HG03159 (cell line): ENCODE data around the gene TTLL5.

Experiments used
- ATAC-seq: cut with Tn5 transposase; IDR thresholded peaks from one replicate; pipeline ENCODE4 v1.9.1; 2021; ENCODE audit warnings: mild to moderate bottlenecking, moderate library complexity; ENCODE audit not compliant: unreplicated experiment

The TTLL5 gene

GRCh38 chr14:75726321-75726720, 65.3 kb downstream of the TTLL5 start:
- ATAC-seq: no peak

DNA sequence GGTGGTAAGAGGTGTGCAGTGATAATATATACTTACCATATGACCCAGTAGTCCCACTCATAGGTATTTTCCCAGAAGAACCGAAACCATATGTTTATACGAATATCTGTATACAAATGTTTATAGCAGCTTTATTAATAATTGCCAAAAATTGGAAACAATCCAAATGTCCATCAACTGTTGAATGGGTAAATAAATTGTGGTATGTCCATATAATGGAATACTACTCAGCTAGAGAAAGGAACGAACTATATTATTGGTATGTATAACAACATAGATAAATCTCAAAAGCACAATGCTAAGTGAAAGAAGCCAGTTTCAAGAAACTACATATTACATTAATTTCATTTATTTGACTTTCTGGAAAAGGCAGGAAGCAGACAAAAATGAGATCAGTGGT, 66.1 kb downstream of the TTLL5 start:
- no peak for ATAC-seq

GRCh38 chr14:75732888-75733287, 71.8 kb downstream of the TTLL5 start:
- ATAC-seq: no peak

- ATAC-seq: no peak
Observed at GRCh38 chr14:75734854-75735253, 73.8 kb downstream of the TTLL5 start.

GRCh38 chr14:75736845-75737485, 75.9 kb downstream of the TTLL5 start:
- no peak for ATAC-seq

GRCh38 chr14:75738192-75738591, 77.1 kb downstream of the TTLL5 start:
- no peak for ATAC-seq

DNA sequence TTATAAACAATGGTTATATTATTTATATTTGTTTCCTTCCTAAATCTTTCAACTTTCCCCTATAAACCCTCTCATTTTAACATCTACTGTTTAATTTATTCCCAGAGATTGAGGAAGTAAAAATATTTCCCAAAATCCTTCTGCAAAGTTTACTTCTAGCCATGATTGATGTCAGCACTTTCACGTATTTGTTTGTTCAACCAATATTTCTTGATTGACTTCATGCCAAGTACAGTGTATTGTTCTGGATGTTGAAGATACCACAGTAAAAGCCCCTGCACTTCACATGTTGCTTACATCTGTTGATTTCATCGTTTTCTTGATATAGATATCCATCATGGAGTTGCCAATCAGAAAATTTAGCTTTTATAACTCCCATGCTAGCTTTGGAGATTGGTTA, 81.8 kb downstream of the TTLL5 start:
- no peak for ATAC-seq

DNA sequence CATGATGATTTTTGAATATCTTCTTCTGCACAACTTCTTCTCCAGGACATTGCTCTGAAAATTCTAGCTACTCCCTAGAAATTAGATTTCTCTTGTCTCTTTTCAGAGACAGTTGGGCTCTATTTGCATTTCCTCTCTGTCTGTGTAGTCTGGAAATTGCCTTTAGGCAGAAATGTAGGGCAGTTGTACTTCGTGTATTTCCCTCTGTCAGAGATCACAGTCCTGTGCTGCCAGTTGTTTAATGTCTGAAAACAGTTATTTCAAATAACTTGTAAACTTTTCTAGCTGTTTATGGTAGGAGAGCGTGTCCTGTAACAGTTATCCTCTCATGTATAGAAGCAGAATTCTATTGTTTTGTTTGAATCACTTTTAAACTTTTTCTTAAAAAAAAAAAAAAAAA, 86.9 kb downstream of the TTLL5 start:
- no peak for ATAC-seq

GRCh38 chr14:75748336-75748735, 87.3 kb downstream of the TTLL5 start:
- no peak for ATAC-seq

DNA sequence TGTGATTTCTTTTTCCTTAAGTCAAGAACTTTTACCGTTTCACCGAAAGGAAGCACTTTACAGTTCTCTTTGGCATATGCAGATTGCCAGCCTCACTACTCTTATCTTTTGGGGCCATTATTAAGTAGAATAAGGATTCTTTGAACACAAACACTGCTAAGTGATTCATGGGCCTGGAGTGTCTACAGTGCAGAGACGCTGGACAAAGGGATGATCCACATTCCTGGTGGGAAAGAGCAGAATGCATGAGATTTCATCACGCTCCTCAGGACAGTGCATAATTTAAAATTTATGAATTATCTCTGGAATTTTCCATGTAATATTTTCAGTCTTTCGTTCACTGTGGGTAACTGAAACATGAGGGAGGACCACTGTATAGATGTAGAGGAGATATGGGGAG, 90.2 kb downstream of the TTLL5 start:
- ATAC-seq: no peak

DNA sequence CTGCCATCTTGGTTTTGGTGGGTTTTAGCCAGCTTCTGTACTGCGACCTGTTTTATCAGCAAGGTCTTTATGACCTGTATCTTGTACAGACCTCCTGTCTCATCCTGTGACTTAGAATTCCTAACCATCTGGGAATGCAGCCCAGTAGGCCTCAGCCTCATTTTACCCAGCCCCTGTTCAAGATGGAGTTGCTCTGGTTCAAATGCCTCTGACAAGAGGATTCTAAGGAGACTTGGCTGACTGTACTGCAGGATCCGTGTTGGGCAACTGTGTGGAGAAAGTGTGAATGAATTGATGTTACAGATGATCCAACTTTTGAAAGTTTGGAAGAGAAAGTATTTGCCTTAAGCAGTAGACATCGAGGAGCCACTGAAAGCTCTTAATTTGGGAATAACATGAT, 91.0 kb downstream of the TTLL5 start:
- ATAC-seq: no peak

DNA sequence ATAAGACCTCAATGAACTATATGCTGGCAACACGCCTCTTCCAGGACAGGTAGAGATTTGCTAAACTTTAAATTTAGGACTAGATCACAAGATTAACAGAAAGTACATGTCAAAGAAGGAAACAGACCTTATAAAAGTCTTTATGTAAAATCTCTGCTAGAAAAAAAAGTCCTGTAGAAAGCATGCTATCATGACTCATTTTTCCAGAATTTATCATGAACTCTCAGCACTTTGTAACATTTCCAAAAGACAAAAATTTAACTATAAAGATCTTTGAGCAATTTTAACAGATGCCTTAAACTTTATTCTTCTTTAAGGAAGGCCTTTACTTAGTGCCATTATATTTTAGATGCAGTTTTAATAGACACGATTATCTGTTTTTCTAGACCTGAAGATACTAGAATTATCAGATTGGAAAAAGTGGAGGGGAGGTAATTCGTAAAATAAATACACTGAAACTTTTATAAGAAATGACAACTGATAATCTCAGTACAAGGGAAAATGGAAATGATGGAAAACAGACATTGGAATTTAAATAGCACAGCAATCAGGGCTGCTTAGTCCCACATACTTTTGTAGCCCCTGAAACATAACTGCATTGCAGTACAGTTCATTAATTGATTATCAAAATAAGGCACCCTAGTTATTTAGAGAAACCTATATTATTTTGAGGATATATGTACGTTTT, 92.0 kb downstream of the TTLL5 start:
- no peak for ATAC-seq

GRCh38 chr14:75753696-75754095, 92.7 kb downstream of the TTLL5 start:
- no peak for ATAC-seq

DNA sequence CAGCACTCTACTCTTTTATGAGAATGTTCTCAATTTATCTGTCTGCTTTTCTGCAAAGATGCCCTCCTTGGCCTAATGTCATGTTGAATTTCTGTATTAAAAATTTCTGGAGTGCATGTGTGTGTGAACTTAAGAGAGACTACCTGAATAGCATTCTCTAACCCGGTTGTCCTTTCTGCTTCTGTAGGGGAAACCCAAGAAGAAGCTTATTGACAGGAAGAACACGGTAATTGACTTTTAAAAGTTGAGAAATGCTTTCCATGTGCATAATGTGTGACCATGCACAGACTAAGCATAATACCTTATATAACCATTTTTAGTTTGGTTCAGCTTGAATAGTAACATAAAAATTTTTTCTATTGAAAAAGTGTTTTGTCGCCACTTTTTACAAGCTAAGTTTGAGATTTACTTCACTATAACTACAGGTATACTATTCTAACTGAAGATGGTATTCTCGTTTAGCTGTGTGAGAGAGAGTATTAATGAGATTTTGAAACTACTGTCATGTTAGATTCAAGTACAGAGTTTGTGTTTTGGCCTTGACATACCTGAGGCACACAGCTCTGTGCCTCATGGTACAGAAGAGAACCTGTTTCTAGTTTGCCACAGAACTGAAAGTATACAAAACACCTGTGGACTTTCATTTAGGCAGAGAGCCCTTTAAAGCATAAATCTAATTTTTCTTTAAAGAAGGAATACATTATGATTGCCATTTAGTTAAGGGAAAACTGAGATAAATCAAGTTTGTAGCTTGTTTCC, 96.8 kb downstream of the TTLL5 start:
- ATAC-seq: no peak

DNA sequence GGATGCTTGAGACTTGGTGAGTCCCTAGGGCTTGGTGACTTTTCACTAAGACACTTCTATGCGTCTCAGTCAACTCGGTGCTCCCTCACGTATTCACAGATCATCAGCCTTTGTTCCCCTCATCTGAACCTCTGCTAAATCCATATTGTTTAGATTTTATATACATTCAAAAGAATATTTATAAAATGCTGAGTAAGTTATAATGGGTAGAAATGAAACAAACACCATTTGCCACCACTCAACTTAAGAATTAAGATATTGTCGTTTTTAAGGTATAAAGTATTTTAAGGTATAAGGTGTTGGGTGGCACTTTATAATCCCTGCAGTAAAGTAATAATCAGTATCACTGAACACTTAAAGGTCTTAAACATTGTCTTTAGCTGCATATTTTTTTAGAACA, 103.0 kb downstream of the TTLL5 start:
- no peak for ATAC-seq

DNA sequence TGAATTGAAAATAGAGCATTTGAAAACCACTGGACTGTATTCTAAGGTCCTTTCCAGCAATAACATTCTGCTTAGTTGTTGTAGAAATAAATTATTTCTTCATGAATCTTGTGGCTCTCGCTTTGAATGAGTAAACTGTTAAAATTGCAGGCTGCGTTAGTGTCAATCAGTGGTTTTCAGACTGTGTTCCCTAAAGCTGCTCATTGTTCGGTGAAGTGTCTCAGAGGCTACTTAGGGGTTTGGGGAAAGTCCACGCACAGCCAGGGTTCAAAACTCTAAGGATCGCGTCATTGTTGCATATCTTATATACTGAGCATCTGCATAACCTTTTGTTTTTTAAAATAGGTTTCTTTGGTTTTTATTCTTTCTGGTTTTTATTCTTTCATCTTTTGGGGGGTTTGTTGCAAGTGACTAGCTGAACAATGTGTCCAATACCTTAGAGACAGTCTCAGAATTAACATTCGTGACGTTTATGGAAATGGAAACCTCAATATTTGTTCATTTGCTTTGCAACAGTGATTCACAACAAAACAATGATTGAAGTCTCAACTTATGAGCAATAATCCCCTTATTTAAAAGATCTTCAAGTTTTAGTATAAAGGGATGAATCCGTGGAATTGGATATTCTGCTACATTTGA, 108.1 kb downstream of the TTLL5 start:
- no peak for ATAC-seq

DNA sequence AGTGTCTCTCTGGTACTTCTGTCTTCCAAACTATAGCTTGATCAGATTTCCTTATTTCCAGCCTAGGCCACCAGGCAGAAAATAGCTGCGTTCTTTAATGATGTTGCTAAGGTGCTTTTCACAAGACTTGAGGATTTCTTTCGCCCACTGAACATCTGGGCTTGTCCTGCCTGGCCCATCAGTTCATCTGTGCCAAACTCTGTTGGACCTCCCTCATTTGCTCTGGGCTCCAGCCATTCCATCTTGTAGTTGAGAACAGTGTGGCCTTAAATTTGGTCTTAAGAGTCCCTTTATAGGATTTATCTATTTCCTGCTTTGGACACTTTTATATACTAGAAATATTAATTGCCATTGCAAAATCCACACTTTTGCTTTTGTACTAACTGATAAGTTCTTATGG, 109.6 kb downstream of the TTLL5 start:
- ATAC-seq: no peak

DNA sequence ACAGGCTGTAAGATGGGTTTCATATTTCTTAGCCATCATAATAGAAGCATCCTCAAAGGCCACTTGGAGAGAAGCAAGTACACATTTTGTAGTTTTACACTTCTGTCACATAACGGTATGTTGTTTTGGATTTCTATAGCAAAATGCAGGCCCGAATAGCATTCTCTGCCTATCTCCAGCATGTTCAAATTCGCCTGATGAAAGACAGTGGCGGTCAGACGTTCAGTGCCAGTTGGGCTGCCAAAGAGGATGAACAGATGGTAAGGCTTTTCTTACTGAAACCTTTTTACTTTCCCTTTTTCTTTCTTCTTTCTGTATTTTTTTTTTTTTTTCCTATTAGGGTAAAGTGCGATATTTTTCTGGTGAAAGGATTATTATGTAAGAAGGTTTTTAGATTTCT, 110.5 kb downstream of the TTLL5 start:
- ATAC-seq: no peak

DNA sequence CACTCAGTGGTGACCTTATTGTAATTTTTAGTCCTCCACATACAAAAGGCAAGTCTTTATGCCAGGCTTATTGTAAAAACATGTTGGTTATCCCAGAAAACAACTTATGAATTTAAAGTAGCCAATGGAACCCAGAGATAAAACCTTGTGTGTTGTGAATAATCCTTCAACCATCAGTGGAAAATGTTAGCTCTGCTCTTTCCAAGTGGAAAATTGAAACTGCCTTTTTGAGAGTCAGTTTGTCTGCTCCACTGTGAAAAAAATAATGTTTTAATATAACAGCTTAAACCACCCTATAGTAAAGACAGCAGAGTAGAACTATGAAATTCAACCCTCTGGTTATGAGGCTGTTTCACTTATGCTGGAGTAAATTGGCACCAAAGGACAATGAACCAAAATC, 112.0 kb downstream of the TTLL5 start:
- ATAC-seq: no peak

DNA sequence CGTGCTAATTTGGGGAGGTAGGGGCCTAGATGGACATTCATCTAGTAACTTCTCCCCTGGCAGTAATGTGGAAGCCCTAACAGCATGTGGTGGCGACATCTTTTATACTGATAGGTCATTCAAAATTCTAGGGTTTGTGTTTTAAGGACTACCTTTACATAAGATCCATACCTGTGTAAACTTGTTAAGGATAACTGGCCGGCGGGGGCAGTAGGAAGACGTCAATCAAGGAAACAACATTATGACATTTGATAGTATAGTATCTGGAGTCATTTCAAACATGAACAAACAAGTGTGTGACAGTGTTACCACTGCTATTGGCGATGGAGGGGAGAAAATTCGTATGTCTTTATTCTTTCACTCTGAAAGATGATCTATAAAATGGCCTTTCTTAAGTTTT, 120.0 kb downstream of the TTLL5 start:
- ATAC-seq: no peak

DNA sequence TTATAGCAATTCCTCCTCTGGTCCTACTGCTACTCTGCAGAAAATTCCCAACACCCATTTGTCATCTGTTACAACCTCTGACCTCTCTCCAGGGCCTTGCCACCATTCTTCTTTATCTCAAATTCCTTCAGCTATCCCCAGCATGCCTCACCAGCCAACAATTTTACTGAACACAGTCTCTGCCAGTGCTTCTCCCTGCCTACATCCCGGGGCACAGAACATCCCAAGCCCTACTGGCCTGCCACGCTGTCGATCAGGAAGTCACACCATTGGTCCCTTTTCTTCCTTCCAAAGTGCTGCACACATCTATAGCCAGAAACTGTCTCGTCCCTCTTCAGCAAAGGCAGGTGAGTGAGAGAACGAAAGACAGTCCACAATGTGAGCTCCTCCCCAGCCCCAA, 122.1 kb downstream of the TTLL5 start:
- no peak for ATAC-seq
